ENCODE data around the gene CD200R1L.

DNA sequence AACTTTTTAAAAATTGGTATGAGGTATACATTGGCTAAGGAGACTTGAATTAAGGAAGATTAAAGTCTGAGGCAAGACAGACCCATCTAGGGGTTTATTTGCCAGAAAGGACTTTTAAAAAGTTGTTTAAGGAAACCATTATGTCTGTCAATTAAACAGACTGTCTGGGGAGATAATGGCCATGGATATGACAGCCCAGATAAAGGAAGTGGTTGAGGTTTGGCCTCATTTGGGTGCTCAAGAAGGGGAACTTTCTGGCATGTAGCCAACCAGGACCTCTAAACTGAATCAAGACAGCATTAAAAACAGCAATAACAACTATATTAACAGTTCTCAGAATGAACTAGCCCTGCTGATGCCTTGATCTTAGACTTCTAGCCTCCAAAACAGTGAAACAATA lies 9.9 kb upstream of the CD200R1L start:
- TF ChIP-seq POLR2A (IDR thresholded peaks at IDR 0.05) = no peak
- TF ChIP-seq, protein P1, sequence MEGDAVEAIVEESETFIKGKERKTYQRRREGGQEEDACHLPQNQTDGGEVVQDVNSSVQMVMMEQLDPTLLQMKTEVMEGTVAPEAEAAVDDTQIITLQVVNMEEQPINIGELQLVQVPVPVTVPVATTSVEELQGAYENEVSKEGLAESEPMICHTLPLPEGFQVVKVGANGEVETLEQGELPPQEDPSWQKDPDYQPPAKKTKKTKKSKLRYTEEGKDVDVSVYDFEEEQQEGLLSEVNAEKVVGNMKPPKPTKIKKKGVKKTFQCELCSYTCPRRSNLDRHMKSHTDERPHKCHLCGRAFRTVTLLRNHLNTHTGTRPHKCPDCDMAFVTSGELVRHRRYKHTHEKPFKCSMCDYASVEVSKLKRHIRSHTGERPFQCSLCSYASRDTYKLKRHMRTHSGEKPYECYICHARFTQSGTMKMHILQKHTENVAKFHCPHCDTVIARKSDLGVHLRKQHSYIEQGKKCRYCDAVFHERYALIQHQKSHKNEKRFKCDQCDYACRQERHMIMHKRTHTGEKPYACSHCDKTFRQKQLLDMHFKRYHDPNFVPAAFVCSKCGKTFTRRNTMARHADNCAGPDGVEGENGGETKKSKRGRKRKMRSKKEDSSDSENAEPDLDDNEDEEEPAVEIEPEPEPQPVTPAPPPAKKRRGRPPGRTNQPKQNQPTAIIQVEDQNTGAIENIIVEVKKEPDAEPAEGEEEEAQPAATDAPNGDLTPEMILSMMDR (IDR thresholded peaks at IDR 0.05) = no peak
